GM18907 (cell line): ENCODE results near the gene CELF3.
"Not testable (repeated sequence)": the region's sequence is repeated elsewhere in the genome, so short reads cannot be mapped to it uniquely, and the experiment has no call there.

ENCODE experiments used
- ATAC-seq: cut with Tn5 transposase; IDR thresholded peaks from one replicate; pipeline ENCODE4 v1.9.1; 2021; ENCODE audit warnings: mild to moderate bottlenecking, moderate library complexity; ENCODE audit not compliant: unreplicated experiment

Gene CELF3

GRCh38 chr1:151716771-151717631 lies at the start of gene CELF3:
CELF3 (minus strand) TSS chr1:151716803; CDS start chr1:151716020, 783 bp downstream.
- ATAC-seq: no peak

- ATAC-seq: no peak
Measured at GRCh38 chr1:151763990-151764389, 47.4 kb upstream of the CELF3 start.

- peak; percentile 93 for ATAC-seq
Measured at GRCh38 chr1:151762941-151763921, 46.6 kb upstream of the CELF3 start, which contains the start of gene MRPL9. MRPL9 (minus strand) TSS chr1:151763496; CDS start chr1:151763479, 17 bp downstream.

- no peak for ATAC-seq
Measured at GRCh38 chr1:151760597-151761385, 44.2 kb upstream of the CELF3 start.

- ATAC-seq: no peak
Measured at GRCh38 chr1:151759241-151759640, 42.6 kb upstream of the CELF3 start.

- ATAC-seq: no peak
Measured at GRCh38 chr1:151756291-151756690, 39.7 kb upstream of the CELF3 start.

- no peak for ATAC-seq
Measured at GRCh38 chr1:151741516-151741915, 24.9 kb upstream of the CELF3 start.

GRCh38 chr1:151739590-151740355 lies 23.2 kb upstream of the CELF3 start:
- no peak for ATAC-seq

GRCh38 chr1:151737479-151737878 lies 20.9 kb upstream of the CELF3 start:
- ATAC-seq: no peak

- no peak for ATAC-seq
Measured at GRCh38 chr1:151737026-151737425, 20.4 kb upstream of the CELF3 start.

- ATAC-seq: not testable (repeated sequence)
Measured at GRCh38 chr1:151733995-151734394, 17.4 kb upstream of the CELF3 start.

- no peak for ATAC-seq
Measured at GRCh38 chr1:151733126-151733525, 16.5 kb upstream of the CELF3 start.

- ATAC-seq: no peak
Measured at GRCh38 chr1:151729966-151730291, 13.3 kb upstream of the CELF3 start.

- no peak for ATAC-seq
Measured at GRCh38 chr1:151729157-151729965, 12.8 kb upstream of the CELF3 start.

- no peak for ATAC-seq
Measured at GRCh38 chr1:151728151-151729054, 11.8 kb upstream of the CELF3 start.

- no peak for ATAC-seq
Measured at GRCh38 chr1:151723726-151724370, 7.2 kb upstream of the CELF3 start.

- no peak for ATAC-seq
Measured at GRCh38 chr1:151721788-151722510, 5.3 kb upstream of the CELF3 start.
